Brain pericyte (primary cell): Measurements from ENCODE around the gene SAXO1.

ENCODE experiments used
- DNase-seq: peaks from one replicate; pipeline ENCODE4 v3.0.0-alpha.2; 2012; ENCODE audit warnings: low read depth, low spot score

SAXO1 gene

DNA sequence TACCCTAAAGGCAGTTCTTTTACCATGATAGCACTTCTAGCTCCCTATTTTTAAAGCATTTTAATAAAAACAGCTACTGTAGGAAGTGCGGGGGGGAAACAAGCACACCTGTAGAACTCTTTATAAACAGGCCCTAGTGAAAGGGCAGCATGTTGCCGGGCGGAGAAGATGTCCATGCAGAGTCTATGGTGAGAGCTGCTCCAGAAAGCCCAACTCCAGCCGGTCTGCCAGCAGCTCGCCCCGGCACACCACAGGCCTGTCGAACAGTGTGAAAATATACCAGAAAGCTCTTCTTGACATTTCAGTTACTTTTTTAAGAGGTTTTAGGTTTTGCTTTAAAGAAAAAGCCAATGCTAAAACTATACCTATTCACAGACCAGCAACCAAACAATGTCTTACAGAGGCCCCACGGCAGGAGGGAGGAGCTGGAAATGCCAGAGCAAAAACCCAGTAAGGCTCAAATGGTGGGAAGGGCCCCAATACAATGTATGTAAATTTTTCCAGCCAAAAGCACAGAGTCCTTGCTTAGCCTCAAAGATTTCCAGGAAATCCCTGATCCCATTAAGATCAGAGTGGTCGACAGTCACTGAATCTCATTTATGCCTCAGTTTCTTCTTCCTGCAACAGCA lies 121.2 kb downstream of the SAXO1 start:
- DNase-seq, result no peak

GRCh38 chr9:18910916-18911315 lies 122.1 kb downstream of the SAXO1 start:
- DNase-seq, result no peak

- no peak for DNase-seq
These were observed 122.6 kb downstream of the SAXO1 start for GRCh38 chr9:18910435-18910834.

GRCh38 chr9:18909140-18910018 lies 123.6 kb downstream of the SAXO1 start:
- DNase-seq, result no peak

- no peak for DNase-seq
These were observed 124.9 kb downstream of the SAXO1 start for GRCh38 chr9:18907927-18908625.

- DNase-seq, result no peak
These were observed 126.2 kb downstream of the SAXO1 start for GRCh38 chr9:18906656-18907395.

GRCh38 chr9:18905883-18906629 lies 127.0 kb downstream of the SAXO1 start:
- DNase-seq, result no peak

DNA sequence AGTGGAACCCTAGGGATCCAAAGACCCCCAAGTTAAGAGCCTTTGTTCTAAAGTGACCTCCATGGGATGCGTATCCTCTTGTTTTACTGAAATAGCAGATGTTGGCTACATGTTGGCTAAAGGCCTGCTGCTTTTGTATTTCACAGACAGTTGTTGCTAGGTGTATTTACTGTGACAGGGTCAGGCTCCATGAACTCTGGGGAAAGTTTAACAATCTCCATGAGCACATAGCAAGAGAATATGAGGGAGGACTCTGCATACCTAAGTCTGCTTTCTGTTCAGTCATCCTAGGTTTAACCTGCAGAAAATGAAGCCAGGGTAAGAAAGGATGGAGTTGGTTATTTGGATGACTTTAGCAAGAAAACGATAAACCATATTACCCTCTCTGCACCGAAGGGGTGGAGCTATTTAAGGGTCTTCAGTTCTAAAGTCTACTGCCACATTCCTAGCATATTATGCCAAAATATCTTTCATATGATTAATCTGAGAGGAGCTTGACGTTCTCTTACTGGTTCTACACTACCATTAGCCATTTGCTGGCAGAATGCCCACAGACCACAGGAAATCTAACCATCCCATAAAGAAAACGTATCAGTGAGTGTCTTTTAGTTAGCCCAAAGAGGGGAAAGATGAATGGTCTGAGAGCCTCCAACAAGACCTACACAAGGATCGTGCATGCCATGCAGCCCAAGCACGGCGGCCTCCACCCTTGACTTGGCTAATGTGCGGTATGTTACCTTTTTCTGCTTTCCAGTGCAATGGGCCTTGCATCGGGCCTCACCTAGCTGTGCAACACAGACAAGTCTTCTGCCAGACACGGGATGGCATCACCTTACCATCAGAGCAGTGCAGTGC lies 127.8 kb downstream of the SAXO1 start:
- no peak for DNase-seq

GRCh38 chr9:18903450-18903849 lies 129.6 kb downstream of the SAXO1 start:
- DNase-seq, result no peak

DNA sequence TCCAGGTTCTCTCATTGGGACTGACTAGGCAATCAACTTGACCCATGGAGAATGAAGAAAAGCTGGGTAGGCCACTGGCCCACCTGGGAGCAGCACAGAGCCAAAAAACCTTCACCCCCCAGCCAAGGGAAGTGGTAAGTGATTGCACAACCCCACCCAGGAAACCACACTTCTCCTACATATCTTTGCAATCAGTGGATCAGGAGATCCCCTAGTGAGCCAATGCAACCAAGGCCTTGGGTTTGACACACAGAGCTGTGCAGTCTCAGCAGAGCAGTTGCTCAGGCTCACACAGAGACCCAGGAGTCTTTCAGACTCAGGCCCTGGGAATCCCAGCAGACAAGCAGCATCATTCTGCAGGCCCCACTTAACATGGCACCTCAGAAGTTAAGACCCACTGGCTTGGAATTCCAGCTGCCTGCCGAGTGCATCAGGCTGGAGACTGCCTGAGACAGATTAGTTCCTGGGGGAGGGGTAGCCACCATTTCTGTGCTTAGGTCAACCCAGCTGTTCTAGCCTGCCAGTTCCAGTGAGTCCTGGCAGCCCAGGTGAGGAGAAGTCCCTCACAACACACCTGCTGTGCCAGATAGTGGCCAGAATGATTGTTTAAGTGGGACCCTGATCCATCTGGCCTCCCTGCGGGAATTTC lies 136.4 kb downstream of the SAXO1 start:
- no peak for DNase-seq

GRCh38 chr9:18896004-18896403 lies 137.0 kb downstream of the SAXO1 start:
- no peak for DNase-seq

DNA sequence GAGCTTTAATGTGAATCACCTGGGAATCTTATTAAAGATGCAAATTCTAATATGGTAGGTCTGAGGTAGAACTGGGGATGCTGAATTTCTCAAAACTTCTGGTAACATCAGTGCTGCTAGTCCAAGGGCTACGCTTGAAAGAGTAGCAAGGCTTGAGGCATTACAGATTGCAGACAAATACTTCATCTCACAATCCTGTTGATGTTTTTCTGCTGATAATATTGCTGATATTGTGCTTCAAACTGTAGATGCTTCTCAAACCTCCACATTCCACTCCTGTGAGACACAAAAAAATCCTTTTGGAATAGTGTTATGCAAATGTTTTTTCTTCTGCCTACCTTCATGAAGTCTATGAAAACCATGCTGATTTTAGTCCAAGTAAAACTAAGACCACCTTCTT lies 139.5 kb downstream of the SAXO1 start:
- no peak for DNase-seq

GRCh38 chr9:18893046-18893445 lies 140.0 kb downstream of the SAXO1 start:
- no peak for DNase-seq

DNA sequence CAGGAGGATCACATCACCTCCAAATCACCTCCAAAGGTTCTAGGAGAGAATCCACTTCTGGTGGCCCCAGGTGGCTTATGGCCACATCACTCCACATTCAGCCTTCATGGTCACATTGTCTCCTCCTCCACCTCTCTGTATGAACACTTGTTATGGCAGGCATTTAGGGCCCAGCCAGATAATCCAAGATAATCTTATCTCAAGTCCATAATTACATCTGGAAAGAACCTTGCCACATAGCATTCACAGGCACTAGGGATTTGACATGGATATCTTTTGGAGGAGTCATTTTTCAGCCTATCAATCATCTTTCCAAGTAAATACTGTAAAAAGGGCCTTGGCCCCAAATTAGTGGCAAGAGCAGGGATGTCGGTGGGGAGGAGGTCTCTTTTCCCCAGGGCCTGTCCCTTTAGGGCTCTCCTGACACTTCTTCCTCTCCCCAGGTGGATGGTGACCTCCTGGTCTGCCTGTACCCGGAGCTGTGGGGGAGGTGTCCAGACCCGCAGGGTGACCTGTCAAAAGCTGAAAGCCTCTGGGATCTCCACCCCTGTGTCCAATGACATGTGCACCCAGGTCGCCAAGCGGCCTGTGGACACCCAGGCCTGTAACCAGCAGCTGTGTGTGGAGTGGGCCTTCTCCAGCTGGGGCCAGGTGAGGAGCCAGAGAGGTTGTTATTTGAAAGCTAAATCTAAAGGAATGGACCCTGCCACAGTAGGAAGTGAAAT lies 140.9 kb downstream of the SAXO1 start:
- no peak for DNase-seq

DNA sequence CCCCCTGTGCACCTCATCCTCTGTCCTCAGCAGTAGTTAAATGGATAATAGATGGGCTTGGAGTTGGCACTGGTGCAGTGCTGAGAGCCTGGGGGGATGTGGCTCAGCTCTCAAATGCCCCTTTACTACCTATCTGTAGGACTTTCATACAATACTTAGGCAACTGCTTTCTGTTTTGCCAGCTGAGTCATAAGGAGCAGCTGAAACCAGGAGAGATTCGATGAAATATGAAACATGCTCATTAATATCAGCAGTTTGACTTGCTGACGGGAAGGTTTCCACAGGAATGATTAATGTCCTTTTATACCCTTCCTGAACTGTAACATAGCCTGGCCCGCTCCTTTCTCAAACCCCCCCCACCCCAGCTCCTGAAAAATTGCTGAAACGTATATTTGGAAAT lies 142.6 kb downstream of the SAXO1 start:
- DNase-seq, result no peak

GRCh38 chr9:18889550-18889949 lies 143.5 kb downstream of the SAXO1 start:
- no peak for DNase-seq

GRCh38 chr9:18888290-18888689 lies 144.7 kb downstream of the SAXO1 start:
- DNase-seq, result no peak

GRCh38 chr9:18887546-18887945 lies 145.5 kb downstream of the SAXO1 start:
- DNase-seq, result no peak

DNA sequence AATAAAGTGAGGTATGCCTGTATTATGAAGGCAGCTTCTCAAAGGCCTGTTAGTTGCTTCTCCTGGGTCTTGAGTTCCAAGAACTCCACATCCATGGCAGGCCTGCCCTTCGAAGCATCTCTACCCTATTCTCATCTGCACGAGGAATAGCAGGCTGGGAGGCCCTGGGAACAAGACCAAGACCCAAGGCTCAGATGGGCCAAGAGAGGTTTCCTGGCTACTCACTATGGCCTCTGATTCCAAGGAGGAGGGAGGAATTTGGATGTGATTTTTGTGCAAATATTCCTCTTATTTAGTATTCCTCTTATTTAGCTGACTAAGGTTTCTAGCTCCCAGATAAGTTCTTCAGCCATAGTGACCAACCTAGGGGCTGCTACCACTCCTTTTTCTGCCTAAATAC lies 151.3 kb downstream of the SAXO1 start:
- no peak for DNase-seq
